OCI-LY7 (cell line): ENCODE data around the gene ARRDC5. TPM values are rescaled to one million over a fixed set of nuclear protein-coding genes. Genes with fewer than 3 reads are reported as not detected.
"Not testable (repeated sequence)": the region's sequence is repeated elsewhere in the genome, so short reads cannot be mapped to it uniquely, and the experiment has no call there.

Source experiments
- BruUV-seq: library from RNA; stranded (reverse); fragments of 400-500 nt; replicated peaks from 2 replicates; lab custom pipeline; 2021; lab: Mats Ljungman, UMichigan
- CTCF ChIA-PET: fragments of 300-600 bp; sonication (Branson Sonifier 250); formaldehyde crosslinking; loops from one replicate; lab custom pipeline; 2022; ENCODE audit warnings: antibody characterized with exemption; ENCODE audit not compliant: unreplicated experiment; lab: Charles Lee
- POLR2A ChIA-PET: fragments of 300-600 bp; sonication (Branson Sonifier 250); formaldehyde crosslinking; loops from one replicate; lab custom pipeline; 2022; ENCODE audit warnings: antibody characterized with exemption; lab: Charles Lee
- DNase-seq: peaks from one replicate; pipeline ENCODE4 v3.0.0-alpha.2; 2015; ENCODE audit warnings: low spot score
- H2AFZ ChIP-seq: fragments of 200-600 bp; sonication (generic), shearing (Covaris generic); 2 replicates; pipeline ENCODE4 v1.6.1; 2014; ENCODE audit warnings: mild to moderate bottlenecking, antibody characterized with exemption, low read length, moderate library complexity
- H3K27ac ChIP-seq: fragments of 200-600 bp; sonication (generic); 2 replicates; pipeline ENCODE4 v1.5.1; 2014; ENCODE audit warnings: mixed run types, low read depth, mild to moderate bottlenecking, moderate library complexity, low read length, inconsistent platforms; ENCODE audit not compliant: poor library complexity, severe bottlenecking
- H3K36me3 ChIP-seq: fragments of 200-600 bp; sonication (generic); 2 replicates; pipeline ENCODE4 v1.6.1; 2014; ENCODE audit warnings: mild to moderate bottlenecking, antibody characterized with exemption, low read length, moderate library complexity, mixed read lengths; ENCODE audit not compliant: insufficient read depth
- H3K4me1 ChIP-seq: fragments of 200-600 bp; sonication (generic); 2 replicates; pipeline ENCODE4 v1.5.1; 2014; ENCODE audit warnings: mild to moderate bottlenecking, low read length; ENCODE audit not compliant: insufficient read depth, poor library complexity, severe bottlenecking
- H3K4me2 ChIP-seq: fragments of 200-600 bp; sonication (generic); 2 replicates; pipeline ENCODE4 v1.6.1; 2014; ENCODE audit warnings: mild to moderate bottlenecking, low read length
- H3K4me3 ChIP-seq: fragments of 200-600 bp; sonication (generic); 2 replicates; pipeline ENCODE4 v1.5.1; 2014; ENCODE audit warnings: mild to moderate bottlenecking, low read depth, low read length; ENCODE audit not compliant: poor library complexity, severe bottlenecking
- H3K79me2 ChIP-seq: fragments of 200-600 bp; sonication (generic); 2 replicates; pipeline ENCODE4 v1.6.1; 2016; ENCODE audit warnings: low read depth, mild to moderate bottlenecking, low read length, moderate library complexity, mixed read lengths; ENCODE audit not compliant: insufficient read depth
- H3K9me2 ChIP-seq: fragments of 200-600 bp; sonication (generic); 2 replicates; pipeline ENCODE4 v1.6.1; 2016; ENCODE audit warnings: mild to moderate bottlenecking, low read length, mixed read lengths; ENCODE audit not compliant: insufficient read depth
- H3K9me3 ChIP-seq: fragments of 200-600 bp; sonication (generic); 2 replicates; pipeline ENCODE4 v1.6.1; 2014; ENCODE audit warnings: mild to moderate bottlenecking, mixed run types, low read length, mixed read lengths
- H4K20me1 ChIP-seq: fragments of 200-600 bp; sonication (generic); 2 replicates; pipeline ENCODE4 v1.6.1; 2014; ENCODE audit warnings: mild to moderate bottlenecking, antibody characterized with exemption, low read length, moderate library complexity, mixed read lengths; ENCODE audit not compliant: insufficient read depth
- CTCF ChIP-seq: fragments of 200-600 bp; sonication (generic); conservative IDR thresholded peaks from 2 replicates; pipeline ENCODE4 v1.5.1; 2014; ENCODE audit warnings: mild to moderate bottlenecking, antibody characterized with exemption, low read length, moderate library complexity, mixed read lengths
- EZH2phosphoT487 ChIP-seq: fragments of 200-600 bp; sonication (generic); IDR thresholded peaks from 2 replicates; pipeline ENCODE4 v1.6.1; 2018; ENCODE audit warnings: low read depth, borderline replicate concordance, mild to moderate bottlenecking, mixed run types, antibody characterized with exemption, low read length, moderate library complexity, mixed read lengths
- intact Hi-C: fragments of 100-400 bp; cut with micrococcal nuclease; formaldehyde crosslinking; loops from one replicate; pipeline ENCODE4 v1.10.0; 2022; ENCODE audit not compliant: unreplicated experiment
- total RNA-seq, 2 experiments: library from RNA; depleted of rRNA in 1 of 2; stranded (reverse); fragments of >200 nt in 1 of 2; shearing (Covaris generic) in 1 of 2; gene quantifications; 2 replicates each; pipeline ENCODE4 v1.2.3, GENCODE V29; 2014 to 2022

Gene ARRDC5
- total RNA-seq, 2 experiments from 2014 or later: not detected

GRCh38 chr19:4897146-4897545 is 5.5 kb downstream of the ARRDC5 start:
- no peaks in the 10 kb centered on the region for H3K9me2 ChIP-seq
- H3K4me3 ChIP-seq: no peak overlapping the region
- H3K36me3 ChIP-seq: no peaks in the 10 kb centered on the region
- CTCF ChIA-PET: no interaction called here
- no peaks in the 10 kb centered on the region for H3K79me2 ChIP-seq
- no peak overlapping the region for H2AFZ ChIP-seq
- DNase-seq: no peak
- TF ChIP-seq EZH2phosphoT487: no peak
- TF ChIP-seq CTCF: no peak
- H4K20me1 ChIP-seq: no peaks in the 10 kb centered on the region
- no peak overlapping the region for H3K27ac ChIP-seq
- POLR2A ChIA-PET: no interaction called here
- intact Hi-C loops: no loop called here
- H3K4me1 ChIP-seq: peaks cover 4% of the 10 kb centered on the region
- H3K9me3 ChIP-seq: no peaks in the 10 kb centered on the region
- no peak overlapping the region for H3K4me2 ChIP-seq
- BruUV-seq: no TSS peak

GRCh38 chr19:4896372-4896771 is 6.3 kb downstream of the ARRDC5 start:
- BruUV-seq: no TSS peak
- no peak overlapping the region; the same call in 1 of the 2 replicates for H2AFZ ChIP-seq
- no peak overlapping the region for H3K4me3 ChIP-seq
- no peak overlapping the region for H3K27ac ChIP-seq
- POLR2A ChIA-PET: no interaction called here
- H4K20me1 ChIP-seq: no peaks in the 10 kb centered on the region
- no peaks in the 10 kb centered on the region for H3K79me2 ChIP-seq
- no peak for DNase-seq
- TF ChIP-seq CTCF (no peak), EZH2phosphoT487 (no peak)
- H3K9me2 ChIP-seq: no peaks in the 10 kb centered on the region
- intact Hi-C loops: no loop called here
- CTCF ChIA-PET: no interaction called here
- no peaks in the 10 kb centered on the region for H3K9me3 ChIP-seq
- H3K36me3 ChIP-seq: no peaks in the 10 kb centered on the region
- H3K4me2 ChIP-seq: no peak overlapping the region
- peaks cover 4% of the 10 kb centered on the region for H3K4me1 ChIP-seq

GRCh38 chr19:4892962-4893361 is 9.7 kb downstream of the ARRDC5 start:
- H2AFZ ChIP-seq, H3K79me2 ChIP-seq, H3K9me2 ChIP-seq, BruUV-seq, H3K4me1 ChIP-seq, DNase-seq, H3K36me3 ChIP-seq, H3K27ac ChIP-seq, intact Hi-C loops, POLR2A ChIA-PET, H4K20me1 ChIP-seq, H3K4me3 ChIP-seq, CTCF ChIA-PET, H3K9me3 ChIP-seq, H3K4me2 ChIP-seq: not testable (repeated sequence)
